GM20000 (cell line): Measurements from ENCODE around the gene TFEB.

Experiments
- DNase-seq: peaks from one replicate; pipeline ENCODE4 v3.0.0; 2012; ENCODE audit warnings: low spot score
- CTCF ChIP-seq: IDR thresholded peaks from 2 replicates; pipeline ENCODE4 v1.5.1; 2012; ENCODE audit warnings: mild to moderate bottlenecking, control low read depth; ENCODE audit errors: extremely low read depth, missing control alignments

TFEB gene

GRCh38 chr6:41748542-41748941 is 13.1 kb upstream of the TFEB start:
- DNase-seq: no peak
- TF ChIP-seq CTCF: no peak

- no peak for DNase-seq
- no peak for TF ChIP-seq CTCF
Observed at GRCh38 chr6:41748102-41748477, 12.7 kb upstream of the TFEB start.

- no peak for DNase-seq
Observed at GRCh38 chr6:41747256-41748101, 12.1 kb upstream of the TFEB start, which contains the start of gene PGC. Gene PGC, minus strand, starts transcription at chr6:41747397. Its CDS starts 63 bp downstream, at chr6:41747334.

GRCh38 chr6:41746107-41746506 is 10.7 kb upstream of the TFEB start:
- TF ChIP-seq CTCF: no peak
- DNase-seq: no peak

More at GRCh38 chr6:41747256-41748101, 12.1 kb upstream of the TFEB start, which contains the start of gene PGC:
- no peak for TF ChIP-seq CTCF

- DNase-seq: no peak
- TF ChIP-seq CTCF: no peak
Observed at GRCh38 chr6:41744236-41744787, 8.9 kb upstream of the TFEB start.

GRCh38 chr6:41743406-41744235 is 8.2 kb upstream of the TFEB start:
- no peak for DNase-seq
- TF ChIP-seq CTCF: no peak
